ENCODE measurements around the gene PDXDC1. TPM values are rescaled to one million over a fixed set of nuclear protein-coding genes. Genes with fewer than 3 reads are reported as not detected.
A peak's percentile ranks its signal among the peaks of the same experiment; 100 is the strongest.
"Not testable (repeated sequence)": the region's sequence is repeated elsewhere in the genome, so short reads cannot be mapped to it uniquely, and the experiment has no call there.

PDXDC1 gene
- polyA plus RNA-seq, 4 donors, result 116 to 181 (median 149) TPM

GRCh38 chr16:15024858-15025199 lies 50.0 kb downstream of the PDXDC1 start:
- not testable (repeated sequence) for H3K27ac ChIP-seq (ENCODE audit: low read depth in 1 of 3, low read length in 2 of 3); DNase-seq; FAIRE-seq; H3K9me3 ChIP-seq (ENCODE audit: control insufficient read depth in 2 of 2, insufficient read depth in 1 of 2, low read depth in 1 of 2, low read length in 1 of 2); H3K4me1 ChIP-seq (ENCODE audit: control insufficient read depth in 3 of 3, insufficient read depth in 2 of 3, low read depth in 1 of 3, low read length in 2 of 3); H3K4me3 ChIP-seq (ENCODE audit: low read depth in 1 of 3, low read length in 3 of 3); H3K27me3 ChIP-seq (ENCODE audit: control insufficient read depth in 3 of 3, insufficient read depth in 3 of 3, low read length in 3 of 3)
- WGBS, 3 donors, result 85 to 88% (median 87%) methylated on average over 1 of the region's 1 CpG
- H3K36me3 ChIP-seq (ENCODE audit: control insufficient read depth in 3 of 3, insufficient read depth in 2 of 3, low read depth in 1 of 3, low read length in 3 of 3), result peaks cover 11 to 67% (median 20%) of the 10 kb centered on the region in 3 donors

- Histone ChIP-seq H3K36me3 (ENCODE audit: control insufficient read depth in 3 of 3, insufficient read depth in 2 of 3, low read depth in 1 of 3, low read length in 3 of 3) (peaks cover 11 to 68% (median 18%) of the 10 kb centered on the region in 3 donors), H3K27ac (ENCODE audit: low read depth in 1 of 3, low read length in 2 of 3) (peak overlapping the region in 2 of 3 donors; percentile 14 to 51)
- DNase-seq; H3K4me1 ChIP-seq (ENCODE audit: control insufficient read depth in 3 of 3, insufficient read depth in 2 of 3, low read depth in 1 of 3, low read length in 2 of 3); H3K9me3 ChIP-seq (ENCODE audit: control insufficient read depth in 2 of 2, insufficient read depth in 1 of 2, low read depth in 1 of 2, low read length in 1 of 2); H3K4me3 ChIP-seq (ENCODE audit: low read depth in 1 of 3, low read length in 3 of 3); FAIRE-seq; H3K27me3 ChIP-seq (ENCODE audit: control insufficient read depth in 3 of 3, insufficient read depth in 3 of 3, low read length in 3 of 3): not testable (repeated sequence)
- WGBS, 3 donors, result 78 to 86% (median 84%) methylated on average over 14 of the region's 14 CpGs
Observed at GRCh38 chr16:15025234-15025951, 50.6 kb downstream of the PDXDC1 start.

DNA sequence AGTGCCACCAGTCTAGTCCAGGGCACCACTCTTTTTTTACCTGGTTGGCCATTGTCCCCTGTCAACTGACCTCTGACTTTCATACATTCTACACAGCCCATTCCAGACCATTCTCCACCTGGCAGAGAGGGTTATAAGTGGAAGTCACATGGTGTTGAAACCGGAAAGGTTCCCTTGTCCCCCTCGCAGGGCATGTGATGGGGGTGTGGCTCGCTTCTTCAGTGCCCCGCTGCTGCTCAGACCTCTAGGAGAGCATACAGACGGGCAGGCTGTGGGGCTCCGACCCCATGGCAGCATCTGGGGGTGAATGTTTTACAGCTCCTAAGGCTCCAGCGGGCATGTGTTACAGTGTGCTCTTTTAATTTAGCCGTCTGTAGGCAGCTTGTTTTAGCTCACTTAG lies 52.2 kb downstream of the PDXDC1 start:
- not testable (repeated sequence) for H3K27me3 ChIP-seq (ENCODE audit: control insufficient read depth in 3 of 3, insufficient read depth in 3 of 3, low read length in 3 of 3); H3K4me1 ChIP-seq (ENCODE audit: control insufficient read depth in 3 of 3, insufficient read depth in 2 of 3, low read depth in 1 of 3, low read length in 2 of 3); H3K27ac ChIP-seq (ENCODE audit: low read depth in 1 of 3, low read length in 2 of 3); H3K4me3 ChIP-seq (ENCODE audit: low read depth in 1 of 3, low read length in 3 of 3); FAIRE-seq; H3K9me3 ChIP-seq (ENCODE audit: control insufficient read depth in 2 of 2, insufficient read depth in 1 of 2, low read depth in 1 of 2, low read length in 1 of 2); DNase-seq
- whole genome bisulfite sequencing, 3 donors, result 84 to 85% (median 84%) methylated on average over 6 to 7 of the region's 8 CpGs
- peaks cover 11 to 73% (median 23%) of the 10 kb centered on the region in 3 donors for H3K36me3 ChIP-seq (ENCODE audit: control insufficient read depth in 3 of 3, insufficient read depth in 2 of 3, low read depth in 1 of 3, low read length in 3 of 3)

- peak overlapping the region in 1 of 3 donors; percentile 12 for H3K27ac ChIP-seq (ENCODE audit: low read depth in 1 of 3, low read length in 2 of 3)
- H3K9me3 ChIP-seq (ENCODE audit: control insufficient read depth in 2 of 2, insufficient read depth in 1 of 2, low read depth in 1 of 2, low read length in 1 of 2); H3K4me3 ChIP-seq (ENCODE audit: low read depth in 1 of 3, low read length in 3 of 3); H3K27me3 ChIP-seq (ENCODE audit: control insufficient read depth in 3 of 3, insufficient read depth in 3 of 3, low read length in 3 of 3); FAIRE-seq; H3K4me1 ChIP-seq (ENCODE audit: control insufficient read depth in 3 of 3, insufficient read depth in 2 of 3, low read depth in 1 of 3, low read length in 2 of 3); DNase-seq: not testable (repeated sequence)
- 86 to 90% (median 88%) methylated on average over 29 of the region's 29 CpGs for WGBS, 3 donors
- peaks cover 15 to 73% (median 26%) of the 10 kb centered on the region in 3 donors for H3K36me3 ChIP-seq (ENCODE audit: control insufficient read depth in 3 of 3, insufficient read depth in 2 of 3, low read depth in 1 of 3, low read length in 3 of 3)
Observed at GRCh38 chr16:15027503-15028344, 52.9 kb downstream of the PDXDC1 start.

DNA sequence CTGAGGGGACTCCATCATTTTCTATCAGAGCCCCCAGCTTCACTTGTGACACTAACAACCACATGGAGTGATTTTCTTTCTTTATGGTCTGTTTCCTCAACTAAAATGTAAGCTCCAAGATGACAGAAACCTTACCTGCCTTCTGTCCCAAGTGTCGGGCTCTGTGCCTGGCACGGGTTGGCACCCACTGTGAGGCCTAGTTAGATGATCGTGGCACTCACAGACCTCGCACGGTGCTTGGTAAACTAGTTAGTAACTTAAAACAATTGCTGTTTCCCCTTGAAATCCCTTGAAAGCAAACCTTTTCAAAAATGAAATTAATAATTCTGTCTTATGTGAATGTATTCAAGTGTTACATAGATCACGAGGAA lies 53.5 kb downstream of the PDXDC1 start:
- H3K9me3 ChIP-seq (ENCODE audit: control insufficient read depth in 2 of 2, insufficient read depth in 1 of 2, low read depth in 1 of 2, low read length in 1 of 2); H3K27ac ChIP-seq (ENCODE audit: low read depth in 1 of 3, low read length in 2 of 3); DNase-seq; H3K4me1 ChIP-seq (ENCODE audit: control insufficient read depth in 3 of 3, insufficient read depth in 2 of 3, low read depth in 1 of 3, low read length in 2 of 3); FAIRE-seq; H3K27me3 ChIP-seq (ENCODE audit: control insufficient read depth in 3 of 3, insufficient read depth in 3 of 3, low read length in 3 of 3); H3K4me3 ChIP-seq (ENCODE audit: low read depth in 1 of 3, low read length in 3 of 3): not testable (repeated sequence)
- H3K36me3 ChIP-seq (ENCODE audit: control insufficient read depth in 3 of 3, insufficient read depth in 2 of 3, low read depth in 1 of 3, low read length in 3 of 3), result peaks cover 14 to 77% (median 28%) of the 10 kb centered on the region in 3 donors
- WGBS, 3 donors, result 87 to 94% (median 92%) methylated on average over 6 of the region's 6 CpGs

DNA sequence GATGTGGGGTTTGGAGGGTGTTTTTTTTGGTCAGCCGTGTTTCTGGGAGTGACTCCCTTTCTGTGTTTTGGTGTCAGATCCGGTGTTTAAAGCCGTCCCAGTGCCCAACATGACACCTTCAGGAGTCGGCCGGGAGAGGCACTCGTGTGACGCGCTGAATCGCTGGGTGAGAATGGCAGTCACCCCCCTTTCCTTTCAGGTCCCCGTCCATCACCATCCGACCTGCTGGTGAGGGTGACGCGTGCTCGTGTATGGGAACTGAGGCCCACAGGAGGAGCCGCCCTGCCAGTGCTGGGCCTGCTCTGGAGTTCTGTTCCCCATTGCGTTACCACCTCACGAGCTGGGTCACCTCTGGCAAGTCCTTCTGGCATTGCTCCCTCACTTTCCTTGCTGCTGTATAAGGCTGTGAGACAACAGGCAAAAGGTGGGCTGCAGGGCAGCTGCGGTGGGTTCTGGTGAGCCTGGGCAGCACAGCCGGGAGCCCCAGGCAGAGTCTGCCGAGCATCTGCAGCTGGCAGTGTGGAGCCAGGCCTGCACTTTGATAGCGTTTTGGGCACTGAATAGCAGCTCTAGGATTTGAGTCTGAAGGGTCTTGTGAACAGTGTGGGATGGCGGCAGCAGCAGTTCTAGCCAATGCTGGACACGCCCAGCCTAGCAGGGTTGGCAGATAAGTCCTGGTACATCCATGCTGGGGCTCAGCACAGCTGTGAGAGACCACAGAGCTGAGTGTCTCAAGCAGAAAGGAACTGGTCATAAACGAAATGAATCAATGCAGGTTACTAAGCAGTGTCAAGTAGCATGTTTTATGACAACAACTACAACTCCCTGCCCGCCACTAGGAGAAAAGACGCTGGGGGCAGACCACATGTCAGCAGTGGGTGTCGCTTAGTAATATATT lies 54.2 kb downstream of the PDXDC1 start:
- peaks cover 12 to 77% (median 33%) of the 10 kb centered on the region in 3 donors for H3K36me3 ChIP-seq (ENCODE audit: control insufficient read depth in 3 of 3, insufficient read depth in 2 of 3, low read depth in 1 of 3, low read length in 3 of 3)
- not testable (repeated sequence) for DNase-seq; H3K27me3 ChIP-seq (ENCODE audit: control insufficient read depth in 3 of 3, insufficient read depth in 3 of 3, low read length in 3 of 3); H3K9me3 ChIP-seq (ENCODE audit: control insufficient read depth in 2 of 2, insufficient read depth in 1 of 2, low read depth in 1 of 2, low read length in 1 of 2); FAIRE-seq; H3K4me1 ChIP-seq (ENCODE audit: control insufficient read depth in 3 of 3, insufficient read depth in 2 of 3, low read depth in 1 of 3, low read length in 2 of 3); H3K4me3 ChIP-seq (ENCODE audit: low read depth in 1 of 3, low read length in 3 of 3); H3K27ac ChIP-seq (ENCODE audit: low read depth in 1 of 3, low read length in 2 of 3)
- WGBS, 3 donors, result 82 to 86% (median 86%) methylated on average over 26 to 27 of the region's 27 CpGs

- 80 to 84% (median 80%) methylated on average over 6 of the region's 6 CpGs for WGBS, 3 donors
- not testable (repeated sequence) for H3K27ac ChIP-seq (ENCODE audit: low read depth in 1 of 3, low read length in 2 of 3); H3K27me3 ChIP-seq (ENCODE audit: control insufficient read depth in 3 of 3, insufficient read depth in 3 of 3, low read length in 3 of 3); H3K4me1 ChIP-seq (ENCODE audit: control insufficient read depth in 3 of 3, insufficient read depth in 2 of 3, low read depth in 1 of 3, low read length in 2 of 3); H3K4me3 ChIP-seq (ENCODE audit: low read depth in 1 of 3, low read length in 3 of 3); FAIRE-seq; H3K9me3 ChIP-seq (ENCODE audit: control insufficient read depth in 2 of 2, insufficient read depth in 1 of 2, low read depth in 1 of 2, low read length in 1 of 2); DNase-seq
- peaks cover 10 to 77% (median 39%) of the 10 kb centered on the region in 3 donors for H3K36me3 ChIP-seq (ENCODE audit: control insufficient read depth in 3 of 3, insufficient read depth in 2 of 3, low read depth in 1 of 3, low read length in 3 of 3)
Observed at GRCh38 chr16:15029749-15030148, 54.9 kb downstream of the PDXDC1 start.

- H3K4me3 ChIP-seq (ENCODE audit: low read depth in 1 of 3, low read length in 3 of 3), result no peak overlapping the region
- DNase-seq, result no peak
- no peak overlapping the region for H3K27ac ChIP-seq (ENCODE audit: low read depth in 1 of 3, low read length in 2 of 3)
- H3K9me3 ChIP-seq (ENCODE audit: control insufficient read depth in 2 of 2, insufficient read depth in 1 of 2, low read depth in 1 of 2, low read length in 1 of 2), result no peaks in the 10 kb centered on the region
- H3K27me3 ChIP-seq (ENCODE audit: control insufficient read depth in 3 of 3, insufficient read depth in 3 of 3, low read length in 3 of 3), result no peaks in the 10 kb centered on the region
- no peaks in the 10 kb centered on the region for H3K4me1 ChIP-seq (ENCODE audit: control insufficient read depth in 3 of 3, insufficient read depth in 2 of 3, low read depth in 1 of 3, low read length in 2 of 3)
- 66 to 76% (median 74%) methylated on average over 2 of the region's 2 CpGs for WGBS, 3 donors
- H3K36me3 ChIP-seq (ENCODE audit: control insufficient read depth in 3 of 3, insufficient read depth in 2 of 3, low read depth in 1 of 3, low read length in 3 of 3), result peaks cover 14 to 83% (median 34%) of the 10 kb centered on the region in 3 donors
- FAIRE-seq, result no peak
Observed at GRCh38 chr16:15031179-15031578, 56.4 kb downstream of the PDXDC1 start.
